GM23338 (cell line): ENCODE measurements around the gene C11orf71. TPM values are rescaled to one million over a fixed set of nuclear protein-coding genes. Genes with fewer than 3 reads are reported as not detected.

Experiments
- ATAC-seq: fragments of 200-7000 bp; cut with Tn5 transposase; 3 replicates; pipeline ENCODE4 v1.9.1; 2020
- DNase-seq: peaks from one replicate; pipeline ENCODE4 v3.0.0-alpha.2; 2015; ENCODE audit warnings: low spot score
- H2AFZ ChIP-seq: fragments of 200-600 bp; sonication (generic); 2 replicates; pipeline ENCODE4 v1.8.0; 2016; ENCODE audit warnings: antibody characterized with exemption, mild to moderate bottlenecking, moderate library complexity
- H3F3A ChIP-seq: fragments of 200-600 bp; sonication (generic); replicated peaks from 2 replicates; pipeline ENCODE4 v1.8.0; 2017; ENCODE audit warnings: antibody characterized with exemption, mixed run types, low read depth
- H3K27ac ChIP-seq: fragments of 200-600 bp; sonication (generic); 2 replicates; pipeline ENCODE4 v1.6.1; 2016; ENCODE audit warnings: low read depth
- H3K27me3 ChIP-seq: fragments of 200-600 bp; sonication (generic); 2 replicates; pipeline ENCODE4 v1.8.0; 2016; ENCODE audit warnings: mild to moderate bottlenecking, mixed run types, moderate library complexity; ENCODE audit not compliant: insufficient read depth
- H3K36me3 ChIP-seq: fragments of 200-600 bp; sonication (generic); 2 replicates; pipeline ENCODE4 v1.8.0; 2016; ENCODE audit warnings: mild to moderate bottlenecking; ENCODE audit not compliant: insufficient read depth
- H3K4me1 ChIP-seq: fragments of 200-600 bp; sonication (generic); 2 replicates; pipeline ENCODE4 v1.8.0; 2016; ENCODE audit warnings: mild to moderate bottlenecking, moderate library complexity; ENCODE audit not compliant: insufficient read depth
- H3K4me2 ChIP-seq: fragments of 200-600 bp; sonication (generic); 2 replicates; pipeline ENCODE4 v1.7.1; 2017; ENCODE audit warnings: mixed run types
- H3K4me3 ChIP-seq: fragments of 200-600 bp; sonication (generic); 2 replicates; pipeline ENCODE4 v1.6.1; 2016; ENCODE audit warnings: mixed run types
- H3K79me2 ChIP-seq: fragments of 200-600 bp; sonication (generic); replicated peaks from 2 replicates; pipeline ENCODE4 v1.8.0; 2017; ENCODE audit warnings: mild to moderate bottlenecking; ENCODE audit not compliant: insufficient read depth
- H3K9me2 ChIP-seq: fragments of 200-600 bp; sonication (generic); 2 replicates; pipeline ENCODE4 v1.8.0; 2017; ENCODE audit not compliant: insufficient read depth
- H4K20me1 ChIP-seq: fragments of 200-600 bp; sonication (generic); replicated peaks from 2 replicates; pipeline ENCODE4 v1.8.0; 2017; ENCODE audit warnings: mild to moderate bottlenecking; ENCODE audit not compliant: insufficient read depth
- H3K27ac Mint-ChIP-seq: 2 replicates; pipeline ENCODE4 v1.8.0; 2020; ENCODE audit warnings: inconsistent platforms, mild to moderate bottlenecking, moderate library complexity, mixed read lengths
- H3K27me3 Mint-ChIP-seq: 3 replicates; pipeline ENCODE4 v1.8.0; 2022; ENCODE audit warnings: low read depth, mild to moderate bottlenecking, moderate library complexity, mixed read lengths, inconsistent platforms; ENCODE audit not compliant: insufficient read depth, poor library complexity
- H3K36me3 Mint-ChIP-seq: 3 replicates; pipeline ENCODE4 v1.8.0; 2021; ENCODE audit warnings: low read depth, mild to moderate bottlenecking, inconsistent platforms, moderate library complexity, mixed read lengths
- H3K4me1 Mint-ChIP-seq: 3 replicates; pipeline ENCODE4 v1.8.0; 2020; ENCODE audit warnings: mild to moderate bottlenecking, inconsistent platforms, mixed read lengths
- H3K4me3 Mint-ChIP-seq: 3 replicates; pipeline ENCODE4 v1.8.0; 2021; ENCODE audit warnings: moderate library complexity, mild to moderate bottlenecking, inconsistent platforms, mixed read lengths
- H3K9me3 Mint-ChIP-seq: 3 replicates; pipeline ENCODE4 v1.8.0; 2020; ENCODE audit warnings: moderate library complexity, mild to moderate bottlenecking, inconsistent platforms, mixed read lengths
- CREB1 ChIP-seq: fragments of 250-450 bp; sonication (Bioruptor Pico); IDR thresholded peaks from 2 replicates; pipeline ENCODE4 v1.5.0; 2020; ENCODE audit warnings: low read depth, mild to moderate bottlenecking, moderate library complexity
- EZH2 ChIP-seq: fragments of 200-600 bp; sonication (generic); IDR thresholded peaks from one replicate; pipeline ENCODE4 v1.8.0; 2017; ENCODE audit warnings: antibody characterized with exemption, mild to moderate bottlenecking, low read depth; ENCODE audit not compliant: unreplicated experiment
- EZH2phosphoT487 ChIP-seq: fragments of 200-600 bp; sonication (generic); IDR thresholded peaks from one replicate; pipeline ENCODE4 v1.8.1; 2018; ENCODE audit warnings: antibody characterized with exemption; ENCODE audit not compliant: unreplicated experiment
- NANOG ChIP-seq: IDR thresholded peaks from 2 replicates; pipeline ENCODE4 v1.6.1; 2016; ENCODE audit warnings: antibody characterized with exemption, borderline replicate concordance
- ZNF114 ChIP-seq: fragments of 250-450 bp; sonication (Bioruptor Pico); IDR thresholded peaks from 2 replicates; pipeline ENCODE4 v1.5.0; 2020; ENCODE audit warnings: mild to moderate bottlenecking, moderate library complexity
- ZNF331 ChIP-seq: fragments of 250-450 bp; sonication (Bioruptor Pico); IDR thresholded peaks from 2 replicates; pipeline ENCODE4 v1.5.0; 2020; ENCODE audit warnings: low read depth, mild to moderate bottlenecking, moderate library complexity
- polyA plus RNA-seq: library from polyadenylated mRNA; unstranded; fragments of >200 nt; fragmentation: Nextera tagmentation; extraction: Ambion mirVana; gene quantifications from 2 replicates; pipeline ENCODE4 v1.2.1, GENCODE V29; 2016
- total RNA-seq: library from RNA; depleted of rRNA; stranded (reverse); fragments of >200 nt; shearing (Covaris generic); gene quantifications from 2 replicates; pipeline ENCODE4 v1.2.3, GENCODE V29; 2014
- TF ChIP-seq, protein P1 (sequence below), 2 experiments: fragments of 200-600 bp in 1 of 2; sonication (generic) in 1 of 2; conservative IDR thresholded peaks; 2 replicates each; pipeline versions ENCODE4 v1.5.1 to v1.6.1; 2016 to 2017; ENCODE audit warnings: antibody characterized with exemption in 2 of 2, low read depth in 2 of 2, mild to moderate bottlenecking in 2 of 2, moderate library complexity in 1 of 2
- TF ChIP-seq, protein P2 (sequence below): fragments of 250-450 bp; sonication (Bioruptor Pico); IDR thresholded peaks from 2 replicates; pipeline ENCODE4 v1.5.0; 2020; ENCODE audit warnings: mild to moderate bottlenecking, moderate library complexity
- TF ChIP-seq, protein P3 (sequence below): IDR thresholded peaks from one replicate; pipeline ENCODE4 v1.6.1; 2018; ENCODE audit warnings: antibody characterized with exemption; ENCODE audit not compliant: unreplicated experiment
- TF ChIP-seq, protein P4 (sequence below): IDR thresholded peaks from 2 replicates; pipeline ENCODE4 v1.6.1; 2016; ENCODE audit warnings: antibody characterized with exemption

C11orf71 gene
- total and polyA plus RNA-seq, 2 experiments from 2014 or later, result 5.8 to 8.7 TPM

DNA sequence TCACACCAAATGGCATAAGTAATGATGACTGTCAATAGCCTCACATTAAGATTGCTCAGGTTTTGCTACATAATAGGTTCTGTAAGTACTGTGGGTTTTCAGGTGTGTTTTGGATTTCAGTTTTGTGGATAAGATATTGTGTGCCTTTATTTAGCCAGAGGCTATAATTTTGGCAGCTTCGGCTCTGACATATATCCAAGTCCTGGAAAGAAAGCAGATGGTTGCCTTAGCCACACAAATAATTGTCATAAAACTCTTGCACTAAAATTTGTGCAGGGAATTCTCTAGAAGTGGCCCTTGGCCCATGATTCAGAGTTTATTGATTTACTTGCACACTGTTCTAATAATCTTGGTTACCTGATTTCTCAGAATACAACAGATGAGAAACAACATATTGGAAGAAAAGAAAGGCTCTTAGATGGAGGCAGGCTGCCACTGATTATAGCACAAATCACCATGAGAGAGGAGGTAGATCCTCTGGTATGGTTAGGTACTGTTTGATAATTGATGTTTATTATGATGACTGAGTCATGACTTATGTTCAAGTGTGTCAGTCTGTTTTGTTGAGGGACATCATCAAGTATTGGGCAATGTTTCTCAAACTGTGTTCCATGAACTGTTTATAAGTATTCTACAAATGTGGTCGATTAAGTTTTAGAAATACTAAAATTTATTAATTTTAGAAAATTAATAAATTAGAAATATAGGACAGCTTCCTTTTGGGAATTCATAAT is 48.6 kb upstream of the C11orf71 start:
- no peaks in the 10 kb centered on the region for H3F3A ChIP-seq
- H3K27me3 Mint-ChIP-seq, result no peaks in the 10 kb centered on the region
- H3K4me1 Mint-ChIP-seq, result peaks cover 11% of the 10 kb centered on the region
- H3K36me3 ChIP-seq, result peaks cover 6% of the 10 kb centered on the region; the same call in 1 of the 2 replicates
- no peak for DNase-seq
- peaks cover 77% of the 10 kb centered on the region for H3K36me3 Mint-ChIP-seq
- no peak overlapping the region for H3K4me3 ChIP-seq
- no peaks in the 10 kb centered on the region for H3K9me2 ChIP-seq
- TF ChIP-seq, protein P1, sequence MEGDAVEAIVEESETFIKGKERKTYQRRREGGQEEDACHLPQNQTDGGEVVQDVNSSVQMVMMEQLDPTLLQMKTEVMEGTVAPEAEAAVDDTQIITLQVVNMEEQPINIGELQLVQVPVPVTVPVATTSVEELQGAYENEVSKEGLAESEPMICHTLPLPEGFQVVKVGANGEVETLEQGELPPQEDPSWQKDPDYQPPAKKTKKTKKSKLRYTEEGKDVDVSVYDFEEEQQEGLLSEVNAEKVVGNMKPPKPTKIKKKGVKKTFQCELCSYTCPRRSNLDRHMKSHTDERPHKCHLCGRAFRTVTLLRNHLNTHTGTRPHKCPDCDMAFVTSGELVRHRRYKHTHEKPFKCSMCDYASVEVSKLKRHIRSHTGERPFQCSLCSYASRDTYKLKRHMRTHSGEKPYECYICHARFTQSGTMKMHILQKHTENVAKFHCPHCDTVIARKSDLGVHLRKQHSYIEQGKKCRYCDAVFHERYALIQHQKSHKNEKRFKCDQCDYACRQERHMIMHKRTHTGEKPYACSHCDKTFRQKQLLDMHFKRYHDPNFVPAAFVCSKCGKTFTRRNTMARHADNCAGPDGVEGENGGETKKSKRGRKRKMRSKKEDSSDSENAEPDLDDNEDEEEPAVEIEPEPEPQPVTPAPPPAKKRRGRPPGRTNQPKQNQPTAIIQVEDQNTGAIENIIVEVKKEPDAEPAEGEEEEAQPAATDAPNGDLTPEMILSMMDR (conservative IDR thresholded peaks at IDR 0.05; ENCODE audit: low read depth in 2 of 2), result no peak
- TF ChIP-seq, protein P2, sequence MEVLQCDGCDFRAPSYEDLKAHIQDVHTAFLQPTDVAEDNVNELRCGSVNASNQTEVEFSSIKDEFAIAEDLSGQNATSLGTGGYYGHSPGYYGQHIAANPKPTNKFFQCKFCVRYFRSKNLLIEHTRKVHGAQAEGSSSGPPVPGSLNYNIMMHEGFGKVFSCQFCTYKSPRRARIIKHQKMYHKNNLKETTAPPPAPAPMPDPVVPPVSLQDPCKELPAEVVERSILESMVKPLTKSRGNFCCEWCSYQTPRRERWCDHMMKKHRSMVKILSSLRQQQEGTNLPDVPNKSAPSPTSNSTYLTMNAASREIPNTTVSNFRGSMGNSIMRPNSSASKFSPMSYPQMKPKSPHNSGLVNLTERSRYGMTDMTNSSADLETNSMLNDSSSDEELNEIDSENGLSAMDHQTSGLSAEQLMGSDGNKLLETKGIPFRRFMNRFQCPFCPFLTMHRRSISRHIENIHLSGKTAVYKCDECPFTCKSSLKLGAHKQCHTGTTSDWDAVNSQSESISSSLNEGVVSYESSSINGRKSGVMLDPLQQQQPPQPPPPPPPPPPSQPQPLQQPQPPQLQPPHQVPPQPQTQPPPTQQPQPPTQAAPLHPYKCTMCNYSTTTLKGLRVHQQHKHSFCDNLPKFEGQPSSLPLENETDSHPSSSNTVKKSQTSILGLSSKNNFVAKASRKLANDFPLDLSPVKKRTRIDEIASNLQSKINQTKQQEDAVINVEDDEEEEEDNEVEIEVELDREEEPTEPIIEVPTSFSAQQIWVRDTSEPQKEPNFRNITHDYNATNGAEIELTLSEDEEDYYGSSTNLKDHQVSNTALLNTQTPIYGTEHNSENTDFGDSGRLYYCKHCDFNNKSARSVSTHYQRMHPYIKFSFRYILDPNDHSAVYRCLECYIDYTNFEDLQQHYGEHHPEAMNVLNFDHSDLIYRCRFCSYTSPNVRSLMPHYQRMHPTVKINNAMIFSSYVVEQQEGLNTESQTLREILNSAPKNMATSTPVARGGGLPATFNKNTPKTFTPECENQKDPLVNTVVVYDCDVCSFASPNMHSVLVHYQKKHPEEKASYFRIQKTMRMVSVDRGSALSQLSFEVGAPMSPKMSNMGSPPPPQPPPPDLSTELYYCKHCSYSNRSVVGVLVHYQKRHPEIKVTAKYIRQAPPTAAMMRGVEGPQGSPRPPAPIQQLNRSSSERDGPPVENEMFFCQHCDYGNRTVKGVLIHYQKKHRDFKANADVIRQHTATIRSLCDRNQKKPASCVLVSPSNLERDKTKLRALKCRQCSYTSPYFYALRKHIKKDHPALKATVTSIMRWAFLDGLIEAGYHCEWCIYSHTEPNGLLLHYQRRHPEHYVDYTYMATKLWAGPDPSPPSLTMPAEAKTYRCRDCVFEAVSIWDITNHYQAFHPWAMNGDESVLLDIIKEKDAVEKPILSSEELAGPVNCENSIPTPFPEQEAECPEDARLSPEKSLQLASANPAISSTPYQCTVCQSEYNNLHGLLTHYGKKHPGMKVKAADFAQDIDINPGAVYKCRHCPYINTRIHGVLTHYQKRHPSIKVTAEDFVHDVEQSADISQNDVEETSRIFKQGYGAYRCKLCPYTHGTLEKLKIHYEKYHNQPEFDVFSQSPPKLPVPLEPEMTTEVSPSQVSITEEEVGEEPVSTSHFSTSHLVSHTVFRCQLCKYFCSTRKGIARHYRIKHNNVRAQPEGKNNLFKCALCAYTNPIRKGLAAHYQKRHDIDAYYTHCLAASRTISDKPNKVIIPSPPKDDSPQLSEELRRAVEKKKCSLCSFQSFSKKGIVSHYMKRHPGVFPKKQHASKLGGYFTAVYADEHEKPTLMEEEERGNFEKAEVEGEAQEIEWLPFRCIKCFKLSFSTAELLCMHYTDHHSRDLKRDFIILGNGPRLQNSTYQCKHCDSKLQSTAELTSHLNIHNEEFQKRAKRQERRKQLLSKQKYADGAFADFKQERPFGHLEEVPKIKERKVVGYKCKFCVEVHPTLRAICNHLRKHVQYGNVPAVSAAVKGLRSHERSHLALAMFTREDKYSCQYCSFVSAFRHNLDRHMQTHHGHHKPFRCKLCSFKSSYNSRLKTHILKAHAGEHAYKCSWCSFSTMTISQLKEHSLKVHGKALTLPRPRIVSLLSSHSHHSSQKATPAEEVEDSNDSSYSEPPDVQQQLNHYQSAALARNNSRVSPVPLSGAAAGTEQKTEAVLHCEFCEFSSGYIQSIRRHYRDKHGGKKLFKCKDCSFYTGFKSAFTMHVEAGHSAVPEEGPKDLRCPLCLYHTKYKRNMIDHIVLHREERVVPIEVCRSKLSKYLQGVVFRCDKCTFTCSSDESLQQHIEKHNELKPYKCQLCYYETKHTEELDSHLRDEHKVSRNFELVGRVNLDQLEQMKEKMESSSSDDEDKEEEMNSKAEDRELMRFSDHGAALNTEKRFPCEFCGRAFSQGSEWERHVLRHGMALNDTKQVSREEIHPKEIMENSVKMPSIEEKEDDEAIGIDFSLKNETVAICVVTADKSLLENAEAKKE, result no peak
- TF ChIP-seq, protein P3, sequence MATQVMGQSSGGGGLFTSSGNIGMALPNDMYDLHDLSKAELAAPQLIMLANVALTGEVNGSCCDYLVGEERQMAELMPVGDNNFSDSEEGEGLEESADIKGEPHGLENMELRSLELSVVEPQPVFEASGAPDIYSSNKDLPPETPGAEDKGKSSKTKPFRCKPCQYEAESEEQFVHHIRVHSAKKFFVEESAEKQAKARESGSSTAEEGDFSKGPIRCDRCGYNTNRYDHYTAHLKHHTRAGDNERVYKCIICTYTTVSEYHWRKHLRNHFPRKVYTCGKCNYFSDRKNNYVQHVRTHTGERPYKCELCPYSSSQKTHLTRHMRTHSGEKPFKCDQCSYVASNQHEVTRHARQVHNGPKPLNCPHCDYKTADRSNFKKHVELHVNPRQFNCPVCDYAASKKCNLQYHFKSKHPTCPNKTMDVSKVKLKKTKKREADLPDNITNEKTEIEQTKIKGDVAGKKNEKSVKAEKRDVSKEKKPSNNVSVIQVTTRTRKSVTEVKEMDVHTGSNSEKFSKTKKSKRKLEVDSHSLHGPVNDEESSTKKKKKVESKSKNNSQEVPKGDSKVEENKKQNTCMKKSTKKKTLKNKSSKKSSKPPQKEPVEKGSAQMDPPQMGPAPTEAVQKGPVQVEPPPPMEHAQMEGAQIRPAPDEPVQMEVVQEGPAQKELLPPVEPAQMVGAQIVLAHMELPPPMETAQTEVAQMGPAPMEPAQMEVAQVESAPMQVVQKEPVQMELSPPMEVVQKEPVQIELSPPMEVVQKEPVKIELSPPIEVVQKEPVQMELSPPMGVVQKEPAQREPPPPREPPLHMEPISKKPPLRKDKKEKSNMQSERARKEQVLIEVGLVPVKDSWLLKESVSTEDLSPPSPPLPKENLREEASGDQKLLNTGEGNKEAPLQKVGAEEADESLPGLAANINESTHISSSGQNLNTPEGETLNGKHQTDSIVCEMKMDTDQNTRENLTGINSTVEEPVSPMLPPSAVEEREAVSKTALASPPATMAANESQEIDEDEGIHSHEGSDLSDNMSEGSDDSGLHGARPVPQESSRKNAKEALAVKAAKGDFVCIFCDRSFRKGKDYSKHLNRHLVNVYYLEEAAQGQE, result no peak
- TF ChIP-seq, protein P4, sequence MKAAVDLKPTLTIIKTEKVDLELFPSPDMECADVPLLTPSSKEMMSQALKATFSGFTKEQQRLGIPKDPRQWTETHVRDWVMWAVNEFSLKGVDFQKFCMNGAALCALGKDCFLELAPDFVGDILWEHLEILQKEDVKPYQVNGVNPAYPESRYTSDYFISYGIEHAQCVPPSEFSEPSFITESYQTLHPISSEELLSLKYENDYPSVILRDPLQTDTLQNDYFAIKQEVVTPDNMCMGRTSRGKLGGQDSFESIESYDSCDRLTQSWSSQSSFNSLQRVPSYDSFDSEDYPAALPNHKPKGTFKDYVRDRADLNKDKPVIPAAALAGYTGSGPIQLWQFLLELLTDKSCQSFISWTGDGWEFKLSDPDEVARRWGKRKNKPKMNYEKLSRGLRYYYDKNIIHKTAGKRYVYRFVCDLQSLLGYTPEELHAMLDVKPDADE, result no peak
- TF ChIP-seq ZNF331 (CRISPR knock-in tag), result no peak
- TF ChIP-seq EZH2, result no peak
- no peak for TF ChIP-seq CREB1 (CRISPR knock-in tag)
- TF ChIP-seq NANOG, result no peak
- TF ChIP-seq EZH2phosphoT487, result no peak
- no peak for TF ChIP-seq ZNF114
- 0 out of 2 replicates have a peak, but pooled peaks cover 5% of the 10 kb centered on the region for H4K20me1 ChIP-seq
- ATAC-seq, result no peak
- no peak overlapping the region for H3K4me2 ChIP-seq
- H2AFZ ChIP-seq, result no peak overlapping the region
- no peaks in the 10 kb centered on the region for H3K27me3 ChIP-seq
- no peak overlapping the region for H3K27ac Mint-ChIP-seq
- H3K4me3 Mint-ChIP-seq, result no peak overlapping the region
- H3K4me1 ChIP-seq, result 0 out of 2 replicates have a peak, but pooled peaks cover 8% of the 10 kb centered on the region
- H3K27ac ChIP-seq, result no peak overlapping the region
- peaks cover 81% of the 10 kb centered on the region for H3K79me2 ChIP-seq
- no peaks in the 10 kb centered on the region for H3K9me3 Mint-ChIP-seq
